NK-92 treated with Interleukin-12 subunit alpha and Interleukin-12 subunit beta, amount 100 ng/mL, for 24 hours (cell line): Measurements from ENCODE around the gene TNRC6C.
"Not testable (repeated sequence)": the region's sequence is repeated elsewhere in the genome, so short reads cannot be mapped to it uniquely, and the experiment has no call there.

Experiments used
- DNase-seq: peaks from one replicate; lab custom pipeline; 2025; lab: John Stamatoyannopoulos, UW

The TNRC6C gene

GRCh38 chr17:77963441-77963840 is 4.9 kb downstream of the TNRC6C start:
- no peak for DNase-seq

GRCh38 chr17:77965352-77965751 is 6.8 kb downstream of the TNRC6C start:
- DNase-seq: no peak

- no peak for DNase-seq
These were observed 8.0 kb downstream of the TNRC6C start for GRCh38 chr17:77966476-77966875.

GRCh38 chr17:77968788-77969187 is 10.3 kb downstream of the TNRC6C start:
- no peak for DNase-seq

- DNase-seq: not testable (repeated sequence)
These were observed 13.8 kb downstream of the TNRC6C start for GRCh38 chr17:77972271-77972670.

GRCh38 chr17:77973953-77974352 is 15.4 kb downstream of the TNRC6C start:
- DNase-seq: no peak

- DNase-seq: no peak
These were observed 15.9 kb downstream of the TNRC6C start for GRCh38 chr17:77974396-77974795.

GRCh38 chr17:77982430-77982829 is 23.9 kb downstream of the TNRC6C start:
- DNase-seq: not testable (repeated sequence)

- no peak for DNase-seq
These were observed 31.8 kb downstream of the TNRC6C start for GRCh38 chr17:77990301-77990700.

GRCh38 chr17:77993735-77994134 is 35.2 kb downstream of the TNRC6C start:
- DNase-seq: not testable (repeated sequence)

GRCh38 chr17:77995146-77995852 is 36.8 kb downstream of the TNRC6C start:
- DNase-seq: no peak

GRCh38 chr17:77996256-77996655 is 37.8 kb downstream of the TNRC6C start:
- no peak for DNase-seq

GRCh38 chr17:77999413-78000173 is 41.1 kb downstream of the TNRC6C start:
- DNase-seq: no peak

- DNase-seq: no peak
These were observed 41.8 kb downstream of the TNRC6C start for GRCh38 chr17:78000341-78000740.

GRCh38 chr17:78001182-78001581 is 42.7 kb downstream of the TNRC6C start:
- no peak for DNase-seq

- DNase-seq: no peak
These were observed 43.1 kb downstream of the TNRC6C start for GRCh38 chr17:78001612-78002011.

- DNase-seq: no peak
These were observed 43.7 kb downstream of the TNRC6C start for GRCh38 chr17:78002166-78002565.

GRCh38 chr17:78005452-78006171 is 47.1 kb downstream of the TNRC6C start:
- no peak for DNase-seq

- DNase-seq: no peak
These were observed 47.8 kb downstream of the TNRC6C start for GRCh38 chr17:78006338-78006737.

GRCh38 chr17:78007647-78008046 is 49.1 kb downstream of the TNRC6C start:
- DNase-seq: no peak

- no peak for DNase-seq
These were observed 52.3 kb downstream of the TNRC6C start for GRCh38 chr17:78010759-78011158.

- no peak for DNase-seq
These were observed 53.9 kb downstream of the TNRC6C start for GRCh38 chr17:78012428-78012827.
